ENCODE measurements around the gene RGR.

RGR gene

DNA sequence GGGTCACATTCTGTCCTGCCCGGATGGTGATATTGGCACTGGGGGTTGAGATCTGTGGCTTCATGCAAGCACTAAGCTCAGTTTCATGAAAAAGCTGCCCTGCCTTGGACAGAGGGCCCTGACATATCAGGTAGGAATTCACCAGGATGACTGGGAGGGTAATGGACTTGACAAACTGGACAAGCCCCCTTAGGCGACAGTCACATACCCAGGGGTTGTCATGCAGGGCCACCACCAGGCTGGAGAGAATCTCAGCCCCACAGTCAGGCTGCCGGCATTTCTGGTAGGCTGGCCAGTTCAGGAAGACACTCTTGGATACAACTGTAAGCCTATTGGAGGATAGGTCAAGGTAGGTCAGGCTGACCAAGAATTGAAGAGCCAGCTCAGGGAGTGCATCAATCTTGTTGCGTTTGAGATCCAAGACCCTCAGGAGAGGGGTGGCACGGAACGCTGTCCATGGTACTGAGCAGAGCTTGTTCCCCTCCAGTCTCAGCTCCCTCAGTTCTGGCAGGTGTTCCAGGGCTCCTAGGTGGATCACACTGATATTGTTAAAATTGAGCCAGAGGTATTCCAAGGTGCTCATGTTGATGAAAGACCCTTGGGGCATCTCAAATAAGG is 20.3 kb upstream of the RGR start:
- DNase-seq, result no peak

DNA sequence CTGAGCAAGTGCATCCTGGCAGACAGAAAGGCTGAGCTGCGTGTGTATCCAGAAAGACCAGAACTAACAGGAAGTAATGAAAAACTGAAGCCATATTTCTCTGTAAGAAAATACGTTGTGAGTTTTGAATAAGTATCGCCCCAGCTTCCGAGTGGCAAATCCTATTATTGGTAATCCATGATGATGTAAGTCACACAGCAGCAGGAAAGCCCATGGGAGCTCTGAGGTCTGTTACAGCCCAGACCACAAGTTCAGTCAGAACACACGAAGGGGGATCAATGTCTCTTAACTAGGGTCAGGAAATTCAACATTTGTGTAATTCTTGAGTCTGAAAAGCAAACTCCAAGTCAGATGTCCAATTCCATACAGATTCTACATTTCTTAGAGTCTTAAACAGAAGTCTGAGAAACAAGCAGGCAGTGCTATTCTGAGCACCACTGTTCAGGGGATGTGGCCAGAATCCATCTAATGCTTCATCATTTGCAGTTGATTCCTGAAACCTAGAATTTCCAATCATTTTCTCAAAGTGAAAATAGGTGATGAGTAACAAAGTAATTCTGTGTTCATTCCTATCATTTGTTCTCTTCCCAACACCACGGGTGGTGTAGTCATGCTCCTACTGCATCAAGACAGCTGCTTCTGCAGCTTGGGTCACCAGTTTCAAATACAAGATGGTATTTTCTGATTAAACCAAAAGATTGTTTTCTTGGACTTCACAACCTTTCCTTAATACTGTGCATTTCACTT is 19.3 kb upstream of the RGR start, which contains the start of gene LRIT2:
TSS of gene LRIT2 (minus strand) at position 118 of the 747 bp plus-strand sequence. CDS start at position 94, 24 bp downstream.
- DNase-seq, result no peak

DNA sequence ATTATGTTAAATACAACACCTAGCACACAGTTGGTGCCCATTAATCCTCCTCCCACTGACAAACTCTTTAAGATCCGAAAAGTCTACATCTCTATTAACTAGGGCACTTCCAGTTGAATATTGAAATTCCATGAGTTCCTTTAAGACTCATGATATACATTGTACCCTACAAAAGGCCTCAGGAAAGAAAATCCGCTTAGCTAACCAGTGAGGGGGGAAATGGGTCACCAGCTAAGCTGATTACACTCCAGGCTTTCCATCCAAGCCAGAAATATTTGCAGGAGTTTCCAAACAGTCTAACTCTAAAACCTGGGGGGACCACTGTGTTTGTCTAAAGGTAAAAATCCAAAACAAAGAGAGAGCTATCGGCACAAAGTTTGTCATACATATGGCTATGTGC is 18.2 kb upstream of the RGR start:
- DNase-seq, result no peak

DNA sequence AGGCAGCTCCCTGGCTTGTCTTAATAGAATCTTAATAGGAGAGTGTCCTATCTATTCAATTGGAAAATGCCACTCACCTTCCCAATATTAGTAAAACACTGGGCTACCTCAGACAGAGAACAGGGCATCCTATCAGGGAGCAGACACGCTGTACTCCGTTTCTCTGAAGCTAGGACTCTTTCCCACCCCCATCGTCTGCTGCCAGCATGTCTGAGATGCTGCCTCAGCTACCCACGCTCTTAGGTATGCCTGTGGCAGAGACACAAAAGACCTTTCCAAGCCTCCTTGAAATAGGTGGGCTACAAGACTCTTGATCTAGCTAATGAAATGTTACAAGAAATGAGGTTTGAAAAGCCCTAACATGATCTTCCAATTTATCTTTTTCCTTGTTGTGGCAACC is 17.0 kb upstream of the RGR start:
- no peak for DNase-seq

DNA sequence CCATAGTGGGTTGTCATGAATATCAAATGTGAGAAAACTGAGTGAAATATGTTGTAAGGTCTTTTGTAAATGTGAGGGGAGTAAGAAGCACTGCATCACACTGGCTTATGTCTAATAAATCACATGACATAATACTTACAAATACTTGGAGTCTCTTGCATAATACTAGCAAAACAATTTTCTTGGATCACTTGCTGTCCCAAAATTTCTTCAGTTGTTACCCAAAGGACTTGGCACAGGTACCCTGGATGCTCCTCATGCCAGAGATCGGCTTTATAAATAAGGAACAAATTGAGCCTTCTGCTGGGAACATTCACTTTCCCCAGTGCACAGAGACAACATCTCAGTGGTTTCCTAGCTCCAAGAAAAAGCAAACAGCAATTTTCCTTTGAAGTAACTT is 14.5 kb upstream of the RGR start:
- no peak for DNase-seq

DNA sequence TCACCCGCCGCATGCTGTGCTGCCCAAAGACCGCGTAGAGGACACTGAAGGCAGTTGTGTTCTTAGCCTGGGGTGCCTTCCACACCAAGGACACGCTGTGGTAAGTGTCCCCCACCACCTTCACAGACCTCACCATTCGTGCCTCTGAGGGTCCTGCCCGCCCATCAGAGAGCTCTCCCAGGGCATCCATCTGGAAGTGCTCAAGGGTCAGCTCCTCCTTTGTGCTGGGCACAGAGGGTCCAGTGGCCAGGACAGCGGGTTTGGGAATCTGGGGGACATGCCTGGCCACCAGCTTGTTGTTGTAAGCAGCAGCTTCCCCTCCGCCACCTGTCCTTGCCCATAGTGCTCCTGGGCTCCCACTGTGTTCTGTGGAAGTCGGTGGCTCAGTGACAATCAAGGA is 12.5 kb upstream of the RGR start:
- no peak for DNase-seq

DNA sequence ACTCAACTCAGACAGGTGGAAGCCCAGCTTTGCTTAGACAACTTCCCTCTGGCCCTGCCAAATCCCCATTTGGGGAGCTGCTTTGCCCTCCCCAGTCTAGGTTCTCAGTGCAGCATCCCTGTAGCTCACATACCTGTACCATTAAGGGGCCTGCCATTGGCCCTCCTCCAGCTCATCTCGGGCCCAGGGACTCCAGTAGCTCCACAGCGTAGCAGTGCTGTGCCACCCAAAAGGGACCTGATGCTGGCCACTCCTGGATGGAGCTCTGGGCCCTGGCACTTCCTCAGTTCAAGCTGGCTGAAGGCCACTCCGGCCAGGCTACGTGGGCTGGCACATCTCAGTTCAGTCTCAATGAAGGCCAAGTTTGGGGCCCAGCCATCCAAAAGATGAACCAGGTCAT is 10.9 kb upstream of the RGR start:
- DNase-seq, result no peak

DNA sequence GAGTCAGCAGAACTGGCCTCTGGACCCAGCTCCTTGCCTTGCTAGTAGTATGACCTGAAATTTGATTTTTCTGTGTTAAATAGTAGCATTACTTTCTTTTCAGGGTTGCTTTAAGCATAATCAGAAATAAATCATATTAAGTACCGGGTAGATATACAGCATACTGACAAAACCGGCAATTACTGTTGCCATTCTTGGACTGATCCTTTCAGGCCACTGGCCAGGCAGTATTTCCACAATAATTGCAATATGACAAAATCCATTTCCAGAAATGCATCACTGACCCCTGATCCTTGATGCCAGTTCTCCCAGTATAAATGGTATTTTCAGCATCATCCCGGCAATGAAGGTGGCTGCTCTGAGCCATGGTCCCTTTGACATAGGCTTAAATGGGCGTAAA is 10.4 kb upstream of the RGR start:
- no peak for DNase-seq

DNA sequence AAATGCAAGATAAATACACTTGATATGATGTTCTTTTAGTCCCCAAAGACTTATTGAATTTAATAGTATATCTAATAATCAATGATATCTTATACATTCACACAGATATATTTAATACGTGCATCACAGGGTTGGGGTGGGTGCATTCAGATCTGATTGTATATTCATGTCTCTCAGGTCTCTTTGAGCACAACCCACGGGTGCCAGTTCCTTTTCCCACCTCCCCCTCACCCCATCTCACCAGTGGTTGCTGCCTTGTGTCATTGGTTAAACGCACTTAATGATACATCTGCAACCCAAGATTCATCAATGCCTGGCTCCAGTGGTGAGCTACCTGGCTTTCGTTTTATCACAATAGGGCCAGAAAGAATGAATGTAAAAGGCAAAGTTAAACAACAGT is 9.8 kb upstream of the RGR start:
- no peak for DNase-seq

DNA sequence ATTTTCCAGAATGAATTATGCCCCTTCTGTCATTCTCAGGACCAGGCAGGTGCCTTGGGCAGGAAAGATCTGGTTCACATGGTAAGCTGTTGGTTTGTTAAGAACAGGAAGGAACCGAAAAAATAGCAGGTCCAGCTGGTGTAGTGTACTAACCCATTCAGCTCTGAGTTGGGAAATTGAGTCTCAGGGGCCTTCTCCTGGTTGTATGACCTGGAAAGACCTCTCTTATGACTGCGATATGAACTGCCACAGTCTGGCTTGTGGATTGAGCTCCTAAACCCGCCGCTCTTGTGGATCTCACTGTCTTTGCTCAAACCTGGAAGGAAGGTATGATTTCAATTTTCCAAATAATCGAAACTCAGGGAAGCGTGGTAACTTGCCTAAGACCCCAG is 8.1 kb upstream of the RGR start:
- DNase-seq, result no peak

DNA sequence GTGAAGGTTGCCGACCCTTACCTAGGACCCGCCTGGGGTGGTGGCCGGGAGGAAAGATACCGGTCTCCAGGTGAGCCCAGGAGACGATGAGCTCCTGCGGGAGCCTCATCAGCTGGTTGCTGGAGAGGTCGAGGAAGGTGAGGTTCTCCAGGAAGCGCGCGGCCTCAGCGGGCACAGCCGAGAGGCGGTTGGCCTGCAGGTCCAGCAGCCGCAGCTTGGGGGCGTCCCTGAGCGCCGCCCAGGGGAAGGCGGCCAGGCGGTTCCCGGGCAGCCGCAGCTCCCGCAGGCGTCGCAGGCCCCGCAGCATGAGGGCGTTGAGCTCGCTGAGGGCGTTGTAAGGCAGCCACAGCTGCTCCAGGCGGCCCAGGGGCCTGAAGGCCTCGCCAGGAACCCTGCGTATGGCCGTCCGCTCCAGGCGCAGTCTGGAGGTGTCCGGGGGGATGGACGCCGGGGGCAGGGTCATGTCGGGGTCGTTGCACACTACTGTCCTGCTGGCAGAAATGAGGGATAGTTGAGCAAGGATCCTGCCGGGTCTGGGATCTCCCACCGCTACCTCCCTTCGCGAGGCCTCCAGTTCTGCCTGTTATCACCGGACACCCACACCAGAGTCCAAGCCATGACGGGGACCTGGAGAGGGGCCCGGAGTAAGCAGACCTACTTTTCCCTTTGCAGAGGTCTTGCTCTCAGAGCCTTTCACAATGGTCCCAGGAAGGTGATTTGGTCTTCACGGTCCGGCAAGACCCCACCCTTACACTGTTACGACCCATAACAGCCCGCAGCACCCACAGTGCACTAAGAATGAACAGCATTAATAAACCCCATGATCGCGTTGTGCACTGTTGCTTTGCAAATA is 7.4 kb upstream of the RGR start:
- no peak for DNase-seq

DNA sequence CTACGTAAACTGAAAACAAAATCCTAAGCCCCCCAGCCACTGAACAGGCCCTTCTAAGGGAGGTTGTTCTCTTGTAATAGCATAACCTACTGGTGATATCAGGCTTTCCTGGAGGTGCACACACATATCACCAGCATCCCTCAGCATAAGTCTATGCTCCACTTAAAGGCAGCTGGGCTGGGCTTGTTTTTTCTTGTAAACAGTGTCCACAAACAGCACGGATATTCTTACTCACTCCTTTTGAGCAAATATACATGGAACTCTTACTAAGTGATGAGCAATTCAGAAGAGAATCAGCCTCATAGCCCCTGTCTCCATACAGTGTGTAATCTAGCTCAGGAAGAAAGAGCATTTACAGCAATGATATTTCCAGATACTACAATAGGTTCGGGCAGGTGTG is 5.9 kb upstream of the RGR start:
- DNase-seq, result no peak

DNA sequence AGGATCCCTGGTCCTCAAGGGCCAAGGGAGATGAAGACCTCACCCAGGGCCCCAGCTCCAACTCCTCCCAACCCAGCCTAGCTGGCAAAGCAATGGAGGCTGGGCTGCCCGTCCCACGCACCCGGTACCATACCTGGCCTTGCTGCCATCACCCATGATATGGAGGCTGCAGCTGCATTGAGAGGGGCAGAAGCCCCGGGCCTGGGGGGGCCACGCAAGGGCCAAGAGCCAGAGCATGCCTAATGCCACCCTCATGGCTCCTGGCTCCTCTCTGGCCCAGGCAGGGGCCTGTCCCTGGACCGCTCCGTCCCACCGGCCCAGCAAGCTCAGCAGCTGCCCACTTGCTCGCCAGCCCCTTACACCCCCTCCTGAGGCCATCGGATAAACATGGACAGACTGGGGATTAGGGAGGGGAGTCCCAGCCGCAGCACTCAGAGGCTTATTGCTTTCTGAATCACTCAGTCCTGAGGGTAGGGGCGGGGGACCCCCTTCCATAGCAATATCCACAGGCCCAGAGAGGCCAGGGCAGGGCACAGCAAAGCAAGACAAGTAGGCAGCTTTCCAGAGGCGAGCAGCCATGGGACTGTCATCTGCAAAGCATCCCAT is 3.6 kb upstream of the RGR start, which contains the start of gene LRIT1:
TSS of gene LRIT1 (minus strand) at position 362 of the 606 bp plus-strand sequence. CDS start at position 255, 107 bp downstream.
- no peak for DNase-seq

DNA sequence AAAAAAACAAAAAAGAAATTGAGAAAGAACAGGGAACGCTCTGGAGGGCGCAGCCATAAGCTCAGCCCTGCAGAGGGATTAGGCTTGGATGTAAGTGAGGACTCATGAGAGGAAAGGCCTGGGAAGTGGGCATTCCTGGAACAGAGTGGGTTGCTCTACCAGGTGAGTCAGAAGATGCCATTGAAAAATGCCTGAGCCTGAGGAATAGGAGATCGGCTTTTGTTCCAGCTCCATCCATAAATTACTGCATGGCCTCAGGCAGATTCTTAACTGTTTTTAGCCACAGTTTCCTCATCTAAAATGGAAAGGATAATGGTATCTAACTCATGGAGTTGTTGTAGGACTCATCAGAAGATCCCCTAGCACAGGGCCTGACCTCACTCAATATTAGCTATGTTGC is 1.1 kb upstream of the RGR start:
- no peak for DNase-seq

DNA sequence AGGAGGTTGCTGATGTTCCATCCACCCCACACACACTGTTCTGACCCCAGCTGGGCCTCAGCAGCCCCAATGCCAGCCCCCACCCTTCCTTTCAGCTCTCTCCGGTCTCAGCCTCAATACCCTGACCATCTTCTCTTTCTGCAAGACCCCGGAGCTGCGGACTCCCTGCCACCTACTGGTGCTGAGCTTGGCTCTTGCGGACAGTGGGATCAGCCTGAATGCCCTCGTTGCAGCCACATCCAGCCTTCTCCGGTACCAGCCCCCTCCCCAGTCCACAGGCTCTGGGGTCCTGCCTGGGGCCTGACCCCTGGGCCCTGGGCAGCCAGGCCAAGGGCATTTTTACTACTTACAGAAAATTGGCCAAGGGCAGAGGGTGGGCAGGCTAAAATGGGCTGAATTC is 2.6 kb downstream of the RGR start:
- DNase-seq, result no peak

DNA sequence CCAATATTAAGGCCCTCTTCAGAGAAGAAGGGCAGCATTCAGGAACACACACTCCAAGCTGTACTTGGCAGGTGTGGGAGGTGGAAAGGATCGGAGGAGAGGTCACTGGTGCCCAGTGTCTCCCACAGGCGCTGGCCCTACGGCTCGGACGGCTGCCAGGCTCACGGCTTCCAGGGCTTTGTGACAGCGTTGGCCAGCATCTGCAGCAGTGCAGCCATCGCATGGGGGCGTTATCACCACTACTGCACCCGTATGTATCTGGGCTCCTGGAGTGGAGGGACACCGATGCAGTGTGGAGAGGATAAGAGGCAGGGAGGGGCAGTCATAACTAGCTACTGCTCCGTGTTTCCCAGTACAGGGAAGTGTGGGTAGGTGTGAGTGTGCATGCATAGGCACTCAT is 3.9 kb downstream of the RGR start:
- DNase-seq, result no peak

DNA sequence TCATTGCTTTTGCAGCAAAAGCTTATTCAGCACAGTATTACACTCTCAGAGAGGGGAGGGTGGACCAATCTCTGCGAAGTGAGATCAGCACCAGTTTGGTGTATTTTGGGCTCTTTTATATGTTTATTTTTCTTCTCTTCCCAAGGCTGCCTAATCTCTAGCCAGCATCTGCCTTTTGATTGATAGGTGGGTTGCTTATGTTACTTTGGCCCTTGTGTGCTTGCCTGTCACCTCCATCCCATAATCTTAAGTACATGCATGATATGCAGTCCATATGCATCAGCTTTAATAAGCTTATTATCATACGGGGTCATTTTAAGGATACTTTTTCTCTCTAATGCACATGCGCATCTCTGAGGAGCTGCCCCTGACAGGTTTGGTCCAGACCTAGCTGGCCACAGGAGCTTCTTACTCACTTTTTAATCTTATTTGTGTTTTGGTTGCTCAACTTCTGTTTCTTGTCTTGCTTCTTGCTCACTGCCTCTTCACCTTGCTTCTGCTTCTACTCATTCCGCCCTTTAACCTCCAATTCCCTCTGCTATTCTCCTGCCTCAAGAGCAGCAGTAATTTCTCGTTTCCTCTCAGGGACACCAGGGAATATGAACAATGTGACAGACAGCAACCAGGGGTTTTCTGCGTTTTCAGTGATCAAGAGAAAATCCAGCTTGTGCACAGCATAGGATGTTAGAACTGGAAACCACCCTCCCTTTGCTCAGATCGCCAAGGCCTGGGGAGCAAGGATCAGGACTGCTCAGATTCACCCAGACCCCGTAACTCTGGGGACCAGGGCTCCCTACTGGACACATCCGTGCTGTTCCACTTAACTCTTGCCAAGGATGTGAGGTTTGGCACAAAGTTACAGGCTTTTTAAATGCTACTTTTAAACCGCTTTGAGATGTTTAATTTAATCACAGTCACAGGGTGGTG is 10.0 kb downstream of the RGR start:
- DNase-seq, result no peak

DNA sequence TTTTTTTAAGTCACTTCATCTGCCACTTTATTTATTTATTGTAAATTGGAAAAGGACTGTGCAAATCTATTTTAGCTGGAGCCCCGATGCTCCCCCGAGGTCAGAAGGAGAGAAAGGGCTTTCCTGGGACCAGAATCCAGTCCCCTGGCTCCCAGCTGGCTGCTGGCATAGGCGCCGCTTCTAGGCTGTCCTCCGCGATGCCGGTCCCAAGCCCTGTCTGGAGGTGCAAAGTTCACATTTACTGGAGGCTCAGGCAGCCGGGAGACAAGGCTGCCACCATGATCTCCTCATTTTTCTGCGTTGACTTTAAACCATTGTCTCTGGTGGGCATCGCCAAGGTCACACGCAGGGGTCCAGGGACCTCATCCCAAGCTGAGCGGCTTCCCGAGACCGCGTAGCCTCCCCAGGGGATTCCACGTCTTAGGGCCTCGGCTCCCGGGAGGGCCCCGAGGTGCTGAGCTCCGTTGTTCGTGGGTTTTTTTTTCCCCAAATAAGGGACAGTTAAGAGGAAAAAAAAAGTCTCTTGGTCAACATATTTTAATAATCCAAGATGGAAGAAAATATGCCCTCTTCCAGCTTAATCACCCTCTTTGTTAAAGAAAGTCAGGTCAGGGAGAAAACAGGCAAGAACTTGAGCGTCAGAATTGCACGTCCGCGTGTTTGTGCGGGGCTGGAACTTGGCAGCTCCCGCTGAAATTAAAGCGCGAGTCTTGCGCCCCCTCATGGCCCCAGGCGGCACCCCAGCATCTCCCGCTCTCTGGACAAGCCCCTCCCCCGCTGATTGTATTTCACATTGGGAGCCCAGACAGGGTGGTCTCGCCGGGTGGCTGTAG is 11.9 kb downstream of the RGR start:
- no peak for DNase-seq

DNA sequence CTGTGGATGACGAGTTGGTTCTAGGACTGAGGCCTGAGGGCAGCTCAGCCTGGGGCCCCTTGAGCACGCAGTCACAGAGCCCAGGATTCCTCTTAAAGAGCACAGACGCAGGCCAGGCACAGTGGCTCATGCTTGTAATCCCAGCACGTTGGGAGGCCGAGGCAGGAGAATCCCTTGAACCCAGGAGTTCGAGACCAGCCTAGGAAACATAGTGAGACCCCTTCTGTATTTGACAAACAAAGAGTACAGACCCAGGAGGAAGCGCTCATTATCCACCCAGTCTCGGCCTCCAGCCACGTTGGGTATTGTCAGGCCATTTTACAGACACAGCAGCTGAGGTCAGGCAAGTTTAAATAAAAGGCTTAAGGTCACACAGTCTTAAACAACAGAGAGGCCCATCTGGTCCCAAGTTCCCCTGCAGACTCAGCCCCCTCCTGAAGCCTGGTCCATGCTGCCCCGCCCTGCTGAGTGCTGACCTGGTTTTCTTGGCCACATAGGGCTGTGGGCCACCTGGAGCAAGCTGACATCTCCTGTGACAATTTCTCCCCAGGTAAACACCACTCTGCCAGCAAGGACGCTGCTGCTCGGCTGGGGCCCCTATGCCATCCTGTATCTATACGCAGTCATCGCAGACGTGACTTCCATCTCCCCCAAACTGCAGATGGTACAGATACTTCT is 12.6 kb downstream of the RGR start:
- DNase-seq, result no peak

DNA sequence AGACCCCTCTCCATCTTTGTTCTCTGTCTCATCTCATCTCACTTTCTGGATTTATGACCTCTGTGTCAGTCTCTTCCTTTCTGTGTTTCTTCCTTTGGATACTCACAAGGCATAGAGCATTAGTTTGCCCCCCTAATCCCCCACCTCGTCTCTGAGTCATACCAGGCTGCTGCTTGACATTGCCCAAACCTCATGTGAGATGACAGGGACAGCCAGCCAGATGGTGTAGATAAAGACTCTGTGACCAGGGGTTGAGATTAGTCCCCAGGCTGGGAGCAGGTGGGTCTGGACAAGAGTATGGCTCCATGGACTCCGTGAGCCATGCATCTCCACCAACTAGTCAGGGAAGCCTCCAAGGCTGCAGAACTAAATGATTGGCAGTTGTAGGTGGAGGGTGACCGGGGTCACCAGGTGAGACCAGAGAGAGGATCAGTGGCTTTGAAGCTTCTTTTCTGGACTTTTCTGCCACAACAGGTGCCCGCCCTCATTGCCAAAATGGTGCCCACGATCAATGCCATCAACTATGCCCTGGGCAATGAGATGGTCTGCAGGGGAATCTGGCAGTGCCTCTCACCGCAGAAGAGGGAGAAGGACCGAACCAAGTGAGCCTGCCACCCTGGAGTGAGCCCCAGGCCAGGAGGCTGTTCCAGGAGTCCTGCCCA is 13.3 kb downstream of the RGR start:
- no peak for DNase-seq
